GM19351 (cell line): Measurements from ENCODE around the gene PDX1.
A peak's percentile ranks its signal among the peaks of the same experiment; 100 is the strongest.
"Not testable (repeated sequence)": the region's sequence is repeated elsewhere in the genome, so short reads cannot be mapped to it uniquely, and the experiment has no call there.

Experiments used
- ATAC-seq: cut with Tn5 transposase; IDR thresholded peaks from one replicate; pipeline ENCODE4 v1.9.1; 2021; ENCODE audit warnings: mild to moderate bottlenecking, moderate library complexity; ENCODE audit not compliant: unreplicated experiment

PDX1 gene

DNA sequence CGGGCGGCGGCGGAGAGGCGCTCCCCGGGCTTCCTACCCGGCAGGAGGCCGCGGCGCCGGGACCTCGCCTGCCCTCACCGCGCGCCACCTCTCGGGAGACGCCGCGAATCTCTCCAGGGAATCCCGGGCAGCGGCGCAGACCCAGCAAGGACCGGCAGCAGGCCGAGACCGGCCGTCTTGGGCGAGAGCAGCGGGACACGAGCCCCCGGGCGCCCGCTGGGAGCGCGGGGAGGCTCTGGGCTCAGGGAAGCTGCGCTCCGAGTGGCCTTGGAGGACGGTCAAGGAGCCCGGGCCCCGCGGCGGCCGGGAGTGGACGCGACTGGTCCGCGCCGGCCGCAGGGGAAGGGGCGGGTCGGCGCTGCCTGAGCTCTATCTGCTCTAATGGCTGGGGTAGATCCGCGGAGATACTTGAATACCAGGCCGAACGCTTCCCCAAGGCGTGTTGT is 34.6 kb downstream of the PDX1 start:
- peak; percentile 26 for ATAC-seq

DNA sequence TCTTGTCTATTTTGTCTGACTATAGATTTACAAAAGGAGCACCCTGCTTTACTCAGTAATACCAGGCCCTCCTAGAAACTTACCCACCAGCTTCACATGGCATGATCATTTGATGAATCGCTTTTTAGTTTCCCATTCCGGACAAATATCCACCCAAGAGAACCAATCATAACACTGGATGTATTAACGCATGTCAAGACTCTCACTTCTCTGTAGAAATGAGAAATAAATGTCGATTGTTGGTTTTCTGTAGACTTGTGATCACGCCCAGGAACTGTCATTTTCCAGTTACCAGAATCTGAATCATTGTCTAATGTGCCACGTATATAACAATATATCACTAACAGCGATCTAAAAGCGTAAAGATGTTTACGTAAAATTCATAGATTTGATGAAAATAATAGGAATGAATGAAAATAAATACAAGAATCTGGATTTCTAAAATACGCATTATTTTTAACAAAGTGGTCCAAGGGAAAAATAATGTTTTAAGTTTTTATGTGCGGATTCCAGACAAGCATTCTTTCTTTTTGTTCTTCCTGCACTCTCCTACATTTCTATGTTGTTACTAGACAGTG is 35.3 kb downstream of the PDX1 start:
- ATAC-seq = no peak

DNA sequence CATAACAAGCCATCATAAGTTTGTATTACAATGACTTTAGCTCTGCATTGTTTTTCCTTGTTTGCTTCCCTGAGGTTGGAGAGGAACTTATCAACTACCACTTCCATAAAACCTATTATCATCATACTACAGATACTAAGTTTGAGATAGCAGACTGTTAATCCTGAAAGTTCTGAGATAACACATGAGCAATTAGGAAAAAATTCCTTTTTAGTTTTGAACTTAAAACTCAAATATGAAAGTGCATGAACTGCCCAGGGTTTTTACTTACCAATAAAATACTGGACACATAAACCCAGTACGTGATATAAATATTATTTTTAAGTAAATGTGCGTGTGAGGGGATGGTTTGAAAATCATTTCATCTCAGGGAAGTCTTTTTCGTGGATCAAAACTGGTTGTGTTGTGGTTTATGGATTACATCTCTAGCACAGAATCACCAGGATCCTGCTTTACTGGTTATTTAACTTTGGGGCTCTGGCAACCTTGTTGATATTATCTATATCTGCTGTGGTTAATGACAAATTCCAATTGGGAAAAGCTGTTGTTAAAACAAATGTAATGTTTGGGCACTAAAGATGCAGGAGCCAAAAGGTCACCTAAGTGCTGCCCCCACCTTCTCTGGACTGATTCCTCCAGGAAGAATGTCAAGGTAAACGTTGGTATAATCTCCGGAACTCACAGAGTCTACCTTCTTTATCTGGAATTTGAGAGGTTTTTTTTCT is 36.9 kb downstream of the PDX1 start:
- no peak for ATAC-seq

DNA sequence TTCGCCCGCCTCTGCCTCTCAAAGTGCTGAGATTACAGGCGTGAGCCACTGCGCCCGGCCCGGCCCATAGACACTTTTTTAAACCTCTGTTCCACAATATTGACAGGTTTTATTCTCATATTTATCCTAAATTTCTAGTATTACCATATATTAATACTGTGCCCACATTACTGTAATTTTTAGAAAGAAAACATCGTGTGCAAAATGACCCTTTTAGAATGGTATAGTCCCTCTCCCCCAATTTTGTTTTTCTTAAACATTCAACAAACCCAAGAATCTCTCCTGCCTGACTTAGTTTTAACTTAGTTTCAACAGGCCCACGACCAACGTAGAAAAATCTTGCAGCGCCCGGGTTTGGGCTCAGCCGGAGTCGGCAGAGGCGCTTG is 40.2 kb downstream of the PDX1 start:
- no peak for ATAC-seq

DNA sequence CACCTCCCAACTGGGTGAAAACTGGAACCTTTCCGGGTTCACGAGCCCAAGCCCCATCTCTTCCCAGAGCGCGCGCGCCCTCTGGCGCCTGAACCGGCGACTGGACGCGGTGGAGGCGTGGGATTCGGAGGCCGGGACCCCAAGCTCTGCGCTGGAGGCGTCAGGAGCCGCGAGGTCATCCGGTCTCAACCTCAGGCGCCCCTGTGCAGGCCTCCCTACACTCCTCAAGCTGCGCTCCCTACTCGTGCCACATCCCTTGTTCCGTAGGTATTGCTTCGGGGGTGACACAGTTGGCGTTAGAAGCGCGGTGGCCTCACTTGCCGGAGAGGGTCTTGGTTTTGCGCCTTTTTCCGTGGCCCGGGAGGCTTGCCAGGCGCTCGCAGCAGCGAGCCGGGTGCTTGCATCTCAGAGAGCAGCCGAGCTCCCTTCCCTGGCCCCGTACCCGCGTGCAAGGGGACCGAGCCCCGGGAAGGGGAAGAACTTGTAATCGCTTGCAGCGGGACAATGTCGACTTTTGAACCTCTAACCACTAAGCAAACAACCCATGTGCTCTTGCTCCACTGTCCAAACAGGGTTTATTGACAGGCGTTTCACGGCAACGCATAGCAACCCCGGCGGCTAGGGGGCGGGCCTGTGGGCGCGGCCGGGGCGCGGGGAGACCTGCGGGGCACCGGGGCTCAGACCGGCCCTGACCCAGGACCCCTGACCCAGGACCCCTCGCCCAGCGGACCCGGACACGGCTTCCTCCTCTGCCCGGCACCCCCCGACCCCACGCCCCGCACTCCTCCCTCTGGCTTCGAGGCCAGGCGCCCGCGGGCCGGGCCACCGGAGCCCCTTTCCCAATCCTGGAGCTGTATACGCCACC is 40.8 kb downstream of the PDX1 start:
- ATAC-seq = no peak

DNA sequence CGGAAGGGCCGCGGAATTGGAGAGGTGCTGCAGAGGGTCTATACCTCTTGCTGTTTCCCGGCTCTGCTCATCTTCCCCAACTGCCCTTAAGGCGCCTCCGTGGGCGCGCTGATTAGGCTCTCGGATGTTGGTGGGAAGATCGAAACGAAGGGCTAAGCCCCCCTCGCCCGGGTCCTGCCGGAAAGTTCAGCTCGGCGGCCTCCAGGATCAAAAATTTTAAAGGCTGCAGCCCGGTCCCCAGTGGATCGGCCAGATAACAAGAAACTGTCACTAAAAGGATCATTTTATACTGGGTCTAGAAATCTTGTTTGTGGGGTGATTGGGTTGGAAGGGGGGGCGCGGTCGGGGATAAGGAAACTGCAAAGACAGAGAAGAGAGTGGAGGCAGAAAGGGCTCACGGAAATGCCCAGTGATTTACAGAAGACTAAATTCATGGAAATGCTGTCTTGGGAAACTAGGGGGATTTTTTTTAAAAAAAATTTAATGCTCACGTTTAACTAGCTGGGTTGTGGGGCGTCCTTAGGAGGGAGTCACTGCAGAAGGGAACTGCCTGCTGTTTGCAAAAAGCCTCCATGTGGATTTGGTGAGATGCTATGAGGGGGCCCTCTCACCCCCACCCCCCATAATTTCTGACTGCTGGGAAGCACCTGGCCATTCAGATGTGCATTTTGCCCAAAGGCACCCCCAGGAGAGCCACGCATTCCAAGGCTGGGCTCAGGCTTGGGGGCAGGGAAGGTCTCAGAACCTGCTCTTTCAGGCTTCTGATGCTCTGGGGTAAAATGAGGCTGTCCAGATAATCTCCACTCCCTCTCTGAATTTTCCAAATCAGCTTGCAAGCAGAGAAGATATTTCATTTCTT is 41.7 kb downstream of the PDX1 start:
- no peak for ATAC-seq

DNA sequence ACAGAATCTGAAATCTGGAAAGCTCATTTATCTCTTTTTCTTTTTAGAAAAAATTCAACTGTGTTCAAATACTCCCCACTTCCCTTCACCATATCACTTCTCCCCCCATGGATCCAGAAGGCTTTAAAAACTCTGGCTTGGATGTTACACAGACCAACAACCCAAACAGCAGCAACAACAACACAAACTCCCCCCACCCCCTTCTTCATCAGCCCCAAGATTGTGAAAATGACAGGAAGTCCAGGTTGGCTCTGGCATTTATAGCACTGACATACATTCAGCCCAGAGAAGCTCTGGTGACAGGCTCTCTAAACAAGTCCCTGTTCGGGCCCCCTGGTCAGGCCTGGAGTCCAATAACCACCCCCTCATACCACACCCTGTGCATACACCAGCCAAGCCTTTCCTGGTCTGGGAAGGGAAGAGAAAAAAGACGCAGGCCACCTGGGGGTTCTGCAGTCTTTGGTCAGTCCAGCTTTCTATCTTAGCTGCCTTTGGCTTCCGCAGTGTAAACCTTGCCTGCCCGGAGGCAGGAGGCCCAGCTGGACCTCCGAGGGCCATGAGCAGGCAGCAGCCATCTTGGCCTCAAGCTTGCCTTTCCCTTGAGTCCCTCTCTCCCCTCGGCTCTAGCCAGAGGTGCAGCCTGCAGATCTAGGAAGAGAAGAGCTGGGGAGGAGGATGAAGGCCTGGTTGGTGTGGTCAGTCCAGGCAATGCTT is 42.5 kb downstream of the PDX1 start:
- no peak for ATAC-seq

DNA sequence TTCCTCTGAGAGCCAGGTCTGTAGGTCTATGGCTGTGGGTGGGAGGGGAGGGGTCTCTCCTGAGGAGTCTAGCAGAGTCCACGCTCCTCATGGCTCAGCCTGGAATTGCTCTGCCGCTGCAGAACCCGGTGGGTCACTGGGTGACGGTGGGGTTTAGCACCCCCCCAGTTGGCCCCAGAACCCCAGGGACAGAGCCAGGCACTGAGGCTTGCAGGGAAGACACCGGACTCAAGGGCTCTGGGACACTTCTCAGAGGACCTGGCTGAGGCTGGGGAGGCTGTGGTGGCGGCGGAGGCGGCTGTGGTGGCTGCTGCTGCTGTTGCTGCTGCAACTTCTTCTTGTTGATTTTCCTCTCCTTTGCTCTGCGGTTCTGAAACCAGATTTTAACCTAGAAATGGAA is 43.2 kb downstream of the PDX1 start:
- no peak for ATAC-seq

DNA sequence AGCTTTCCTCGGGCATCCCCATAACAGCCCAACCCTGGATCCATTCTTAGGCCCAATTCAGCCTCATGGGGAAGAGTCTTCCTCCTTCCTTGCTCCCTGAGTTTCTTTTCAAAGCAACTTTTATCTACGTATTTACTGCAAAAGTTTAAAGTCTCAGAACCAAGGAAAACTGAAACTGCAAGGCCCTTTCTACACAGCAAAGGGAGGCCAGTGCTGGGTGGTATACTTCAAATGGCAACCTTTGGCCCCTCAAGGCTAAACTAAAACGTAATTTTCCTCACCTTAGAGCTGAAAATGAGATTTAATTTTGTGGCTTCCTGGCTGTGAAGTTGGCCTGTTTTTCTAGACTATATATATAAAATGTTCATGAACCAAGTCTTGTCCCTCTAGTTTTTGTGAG is 43.7 kb downstream of the PDX1 start:
- ATAC-seq = no peak

DNA sequence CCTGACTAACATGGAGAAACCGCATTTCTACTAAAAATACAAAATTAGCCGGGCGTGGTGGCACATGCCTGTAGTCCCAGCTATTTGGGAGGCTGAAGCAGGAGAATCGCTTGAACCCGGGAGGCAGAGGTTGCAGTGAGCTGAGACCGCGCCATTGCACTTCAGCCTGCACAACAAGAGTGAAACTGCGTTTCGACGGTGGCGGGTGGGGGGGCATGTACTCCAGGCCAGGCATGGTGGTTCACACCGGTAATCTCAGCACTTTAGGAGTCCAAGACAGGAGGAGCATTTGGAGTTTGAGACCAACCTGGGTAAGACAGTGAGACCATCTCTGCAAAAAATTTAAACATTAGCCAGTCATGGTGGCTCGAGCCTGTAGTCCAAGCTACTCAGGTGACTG is 44.4 kb downstream of the PDX1 start:
- not testable (repeated sequence) for ATAC-seq

DNA sequence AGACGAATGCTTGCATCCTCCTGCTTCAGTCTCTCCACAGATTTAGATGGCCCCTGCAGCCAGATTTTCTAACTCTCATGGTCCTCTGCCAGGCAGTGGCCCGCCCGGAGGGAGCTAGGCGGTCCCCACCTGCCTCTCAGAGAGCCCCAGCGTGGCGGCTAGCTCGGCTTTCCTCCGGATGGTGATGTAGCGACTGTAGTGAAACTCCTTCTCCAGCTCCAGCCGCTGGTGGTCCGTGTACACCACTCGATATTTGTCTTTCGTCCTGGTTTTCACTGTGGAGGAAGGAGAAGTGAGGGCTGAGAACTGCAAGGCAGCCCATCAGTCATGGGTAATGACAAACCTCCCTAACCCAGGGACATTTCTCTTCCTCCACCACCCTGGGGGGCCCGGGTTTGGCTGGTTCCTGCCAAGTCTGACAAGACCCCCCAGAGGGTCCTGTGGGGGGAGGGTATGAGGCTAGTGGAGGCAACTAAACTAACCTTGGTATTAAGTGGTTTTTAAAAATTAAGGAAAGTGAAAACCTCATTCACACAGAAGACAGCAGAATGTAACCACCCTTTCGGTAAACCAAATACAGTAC is 45.0 kb downstream of the PDX1 start:
- no peak for ATAC-seq

DNA sequence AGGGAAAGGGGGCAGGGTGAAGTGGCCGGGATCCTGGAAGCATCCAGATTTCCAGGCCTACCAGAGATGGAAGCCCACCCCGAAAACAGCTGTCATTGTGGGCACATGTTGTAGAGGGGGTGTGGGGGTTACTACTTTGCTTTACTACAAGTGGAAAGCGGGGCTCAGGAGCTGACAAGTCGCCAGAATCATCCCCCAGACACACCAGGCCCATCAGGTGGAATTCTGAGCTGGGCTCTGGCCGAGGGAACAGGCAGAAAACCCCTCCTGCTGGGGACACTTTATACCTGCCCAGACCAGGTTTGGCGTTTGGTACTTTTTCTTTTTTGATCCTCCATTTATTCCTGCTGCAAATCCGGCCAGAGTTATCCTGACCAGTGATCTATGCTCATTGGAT is 45.5 kb downstream of the PDX1 start:
- no peak for ATAC-seq

DNA sequence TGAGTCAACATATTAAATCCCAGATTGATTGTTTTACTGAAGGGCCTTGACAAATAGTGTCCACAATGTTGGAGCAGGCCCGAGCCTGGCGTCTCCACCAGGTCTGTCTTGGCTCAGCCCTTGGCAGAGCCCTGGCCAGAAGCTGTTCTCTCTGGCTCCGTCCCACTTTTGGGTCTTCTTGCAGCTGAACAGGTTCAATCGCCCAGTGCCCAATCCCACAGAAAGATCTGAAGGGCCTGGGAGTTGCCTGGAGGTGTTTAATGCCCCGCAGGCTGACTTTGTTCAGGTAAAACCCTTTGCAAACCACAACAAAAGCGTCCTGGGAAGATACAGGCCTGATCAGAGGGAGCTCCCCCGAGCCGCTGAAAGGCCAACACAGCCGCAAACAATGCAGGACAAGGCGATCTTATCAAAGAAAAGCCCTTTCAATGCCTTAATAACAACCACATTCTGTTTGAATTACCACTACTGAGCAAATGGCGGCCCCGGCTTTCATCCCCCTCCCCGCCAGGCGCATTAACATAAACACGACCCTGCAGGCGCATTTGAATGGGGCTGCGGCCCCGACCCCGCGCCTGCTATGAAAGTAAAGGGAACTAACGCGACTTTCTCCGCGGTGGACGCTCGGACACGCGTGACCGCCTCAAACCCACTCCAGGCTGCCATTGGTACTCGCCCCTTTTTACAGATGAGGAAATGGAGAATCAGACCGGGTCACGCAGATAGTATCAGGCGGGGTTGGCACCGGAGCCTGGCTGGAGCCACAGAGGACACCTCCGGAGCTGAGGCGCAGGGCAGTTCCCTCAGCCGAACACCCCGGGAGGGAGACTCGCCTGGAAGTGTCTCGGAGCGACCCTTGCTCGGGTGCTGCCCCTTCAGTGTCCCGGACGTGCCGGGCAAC is 46.2 kb downstream of the PDX1 start:
- ATAC-seq = no peak

DNA sequence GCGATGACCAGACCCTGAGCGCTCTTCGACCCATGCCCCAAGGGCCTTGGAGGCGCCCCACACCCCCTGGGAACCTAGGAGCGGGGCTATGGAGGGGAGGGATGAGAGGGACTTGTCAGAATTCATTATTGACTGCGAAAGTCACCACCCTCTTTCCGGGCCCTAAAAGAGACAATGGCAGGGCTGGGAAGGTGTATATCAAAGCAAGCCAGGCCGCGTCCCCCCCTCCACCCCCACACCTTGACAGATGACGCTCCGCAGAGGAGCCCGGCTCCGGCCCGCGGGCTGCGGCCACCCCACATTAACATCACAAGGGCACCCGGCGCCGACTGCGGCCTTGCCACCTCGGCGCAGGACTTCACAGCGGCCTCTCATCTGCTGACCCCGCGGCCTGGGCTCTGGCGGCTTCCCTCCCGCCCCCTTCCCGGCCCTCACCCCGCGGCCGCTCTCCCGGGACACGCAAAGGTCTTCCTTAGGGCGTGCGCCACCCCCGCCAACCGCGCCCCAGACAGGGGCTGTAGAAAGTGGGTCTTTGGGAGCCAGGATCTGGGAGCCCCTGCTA is 46.9 kb downstream of the PDX1 start:
- ATAC-seq = no peak

DNA sequence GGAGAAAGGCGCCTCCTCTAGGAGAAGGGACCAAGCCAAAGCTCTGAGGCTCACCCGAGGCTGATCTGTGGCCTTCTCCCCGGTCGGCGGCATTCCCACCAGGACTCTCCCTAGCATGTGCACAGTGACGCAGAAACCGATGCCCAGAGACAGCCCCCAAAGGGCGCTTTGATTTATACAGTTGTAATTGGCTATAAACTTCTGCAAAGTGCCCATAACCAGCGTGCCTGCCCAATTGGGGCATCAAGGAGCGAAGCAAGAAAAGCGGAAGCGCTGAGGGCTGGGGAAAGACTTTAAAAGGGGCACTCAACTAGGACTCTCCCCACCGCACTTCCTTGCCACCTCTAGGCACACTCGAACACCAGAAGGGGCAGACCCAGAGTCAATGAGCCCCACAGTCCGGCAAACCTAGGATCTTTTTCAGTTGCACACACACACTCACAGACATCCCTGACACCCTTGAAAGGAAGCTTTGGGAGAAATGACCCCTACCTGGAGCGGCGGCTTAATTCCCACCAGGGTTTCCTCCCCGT is 47.5 kb downstream of the PDX1 start:
- no peak for ATAC-seq

DNA sequence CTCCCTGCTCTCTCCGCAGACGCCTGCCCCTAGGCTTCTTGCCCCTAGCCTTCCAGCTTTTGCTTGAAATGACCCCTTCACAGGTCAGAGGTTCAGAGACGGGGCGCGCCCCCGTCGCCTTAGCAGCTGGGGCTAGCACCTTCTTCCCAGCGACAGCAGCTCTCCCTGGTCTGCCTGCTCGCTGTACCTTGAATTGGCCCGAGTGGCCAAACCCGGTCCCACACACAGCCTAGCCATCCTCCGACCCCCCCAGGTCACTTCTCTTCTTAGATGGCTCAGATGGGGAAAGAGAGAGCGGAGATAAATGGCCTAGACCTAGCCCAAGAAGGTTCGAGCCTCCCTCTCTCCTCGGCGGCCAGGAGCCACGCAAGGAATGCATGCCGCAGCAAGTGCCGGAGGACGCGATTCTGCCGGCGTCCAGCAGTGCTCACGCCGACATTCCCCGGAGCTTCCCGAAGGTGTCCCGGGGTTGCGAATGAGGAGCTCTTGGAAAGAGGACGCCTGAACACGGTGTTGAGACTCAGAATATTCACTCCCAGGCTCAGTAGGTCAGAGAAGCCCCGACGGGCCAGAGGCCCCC is 48.0 kb downstream of the PDX1 start:
- ATAC-seq = no peak

DNA sequence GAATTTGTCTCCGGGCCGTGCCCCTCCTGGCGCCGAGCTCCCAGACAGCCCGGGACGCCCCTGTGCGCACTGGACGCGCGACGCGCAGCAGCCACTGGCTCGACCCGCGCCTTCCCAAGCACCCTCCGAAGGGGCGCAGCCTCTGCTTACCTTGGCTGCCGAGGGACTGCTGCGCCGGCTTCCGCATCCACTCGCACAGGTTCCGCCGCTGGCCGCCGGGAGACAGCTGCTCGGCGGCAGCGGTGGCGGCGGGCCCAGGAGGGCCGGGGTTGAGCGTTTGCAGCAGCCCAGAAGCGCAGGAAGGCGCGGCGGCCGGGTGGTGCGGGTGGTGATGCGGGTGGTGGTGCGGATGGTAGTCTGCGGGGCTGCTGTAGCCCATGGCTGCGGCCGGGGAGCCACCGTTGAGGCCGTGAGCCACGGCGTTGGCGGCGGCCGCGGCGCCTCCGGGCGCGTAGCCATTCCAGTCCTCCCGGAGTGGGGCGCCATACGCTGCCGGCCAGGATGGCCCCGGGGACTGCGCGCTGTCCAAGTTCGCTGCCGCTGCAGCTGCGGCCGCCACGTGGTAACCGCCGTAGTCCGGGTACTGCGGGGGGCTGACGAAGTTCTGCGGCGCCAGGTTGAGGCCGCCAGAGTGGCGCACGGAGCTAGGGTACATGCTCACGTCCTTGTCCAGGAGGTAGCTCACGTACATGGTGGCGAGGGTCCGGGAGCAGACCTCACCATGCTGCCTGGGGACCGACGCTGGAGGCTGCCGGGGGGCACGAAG is 48.7 kb downstream of the PDX1 start:
- no peak for ATAC-seq
